IMR-90 (cell line): Measurements from ENCODE around the gene CD101. TPM values are rescaled to one million over a fixed set of nuclear protein-coding genes. Genes with fewer than 3 reads are reported as not detected.
"Not testable (repeated sequence)": the region's sequence is repeated elsewhere in the genome, so short reads cannot be mapped to it uniquely, and the experiment has no call there.

Experiments used
- ATAC-seq: fragments of 200-7000 bp; cut with Tn5 transposase; 2 replicates; pipeline ENCODE4 v1.9.1; 2020; ENCODE audit warnings: low read depth, mild to moderate bottlenecking, moderate library complexity
- BruUV-seq: library from RNA; stranded (reverse); fragments of 400-500 nt; replicated peaks from 2 replicates; lab custom pipeline; 2021; lab: Mats Ljungman, UMichigan
- CTCF ChIA-PET: fragments of 300-600 bp; formaldehyde crosslinking; extraction: SDS; loops from one replicate; lab custom pipeline; 2021; ENCODE audit warnings: antibody characterized with exemption; lab: Yijun Ruan, JAX
- POLR2A ChIA-PET: fragments of 300-600 bp; sonication (Branson Sonifier 250); formaldehyde crosslinking; loops from one replicate; lab custom pipeline; 2022; ENCODE audit warnings: antibody characterized with exemption; ENCODE audit not compliant: unreplicated experiment; lab: Charles Lee
- DNase-seq: peaks from one replicate; pipeline ENCODE4 v3.0.0; 2013
- H2AFZ ChIP-seq: replicated peaks from 2 replicates; pipeline ENCODE3; 2013; ENCODE audit warnings: low read length, mild to moderate bottlenecking; ENCODE audit not compliant: poor library complexity
- H2AK5ac ChIP-seq: 2 replicates; pipeline ENCODE4 v1.6.1; 2013; ENCODE audit warnings: low read depth, low read length, inconsistent platforms
- H2AK9ac ChIP-seq: replicated peaks from 2 replicates; pipeline ENCODE3; 2013; ENCODE audit warnings: mild to moderate bottlenecking, low read depth, low read length, moderate library complexity; ENCODE audit not compliant: poor library complexity
- H2BK120ac ChIP-seq: 2 replicates; pipeline ENCODE4 v1.6.1; 2013; ENCODE audit warnings: low read depth, low read length, inconsistent platforms
- H2BK15ac ChIP-seq: 3 replicates; pipeline ENCODE4 v1.6.1; 2013; ENCODE audit warnings: low read depth, low read length, inconsistent platforms
- H2BK20ac ChIP-seq: 2 replicates; pipeline ENCODE4 v1.6.1; 2013; ENCODE audit warnings: low read depth, mild to moderate bottlenecking, inconsistent platforms, low read length, moderate library complexity
- H2BK5ac ChIP-seq: 2 replicates; pipeline ENCODE4 v1.6.1; 2013; ENCODE audit warnings: mild to moderate bottlenecking, low read depth, low read length, inconsistent platforms; ENCODE audit not compliant: poor library complexity, severe bottlenecking
- H3K14ac ChIP-seq: replicated peaks from 2 replicates; pipeline ENCODE4 v1.6.1; 2013; ENCODE audit warnings: low read depth, low read length, inconsistent platforms
- H3K18ac ChIP-seq: 2 replicates; pipeline ENCODE4 v1.6.1; 2013; ENCODE audit warnings: low read depth, low read length, control low read depth
- H3K23ac ChIP-seq: 2 replicates; pipeline ENCODE4 v1.6.1; 2013; ENCODE audit warnings: low read depth, low read length, inconsistent platforms
- H3K27ac ChIP-seq: 2 replicates; pipeline ENCODE4 v1.5.1; 2013; ENCODE audit warnings: mild to moderate bottlenecking, control low read depth, low read length; ENCODE audit not compliant: insufficient read depth
- H3K27me3 ChIP-seq: 2 replicates; pipeline ENCODE4 v1.6.1; 2013; ENCODE audit warnings: low read length; ENCODE audit not compliant: control insufficient read depth, insufficient read depth
- H3K36me3 ChIP-seq: 2 replicates; pipeline ENCODE4 v1.6.1; 2013; ENCODE audit warnings: low read length, mixed read lengths; ENCODE audit not compliant: control insufficient read depth, insufficient read depth
- H3K4ac ChIP-seq: 2 replicates; pipeline ENCODE4 v1.6.1; 2013; ENCODE audit warnings: low read depth, low read length, inconsistent platforms
- H3K4me1 ChIP-seq: 2 replicates; pipeline ENCODE4 v1.6.1; 2013; ENCODE audit warnings: low read length, mixed read lengths; ENCODE audit not compliant: control insufficient read depth, insufficient read depth
- H3K4me2 ChIP-seq: 2 replicates; pipeline ENCODE4 v1.6.1; 2013; ENCODE audit warnings: low read depth, mild to moderate bottlenecking, control low read depth, low read length, moderate library complexity
- H3K4me3 ChIP-seq: 2 replicates; pipeline ENCODE4 v1.5.1; 2013; ENCODE audit warnings: low read depth, mild to moderate bottlenecking, control low read depth, low read length, moderate library complexity; ENCODE audit not compliant: insufficient read depth
- H3K56ac ChIP-seq: 2 replicates; pipeline ENCODE4 v1.6.1; 2013; ENCODE audit warnings: low read length, inconsistent platforms; ENCODE audit not compliant: insufficient read depth; ENCODE audit errors: extremely low read depth
- H3K79me1 ChIP-seq, 2 experiments: 2 replicates each; pipeline ENCODE4 v1.6.1; 2013; ENCODE audit warnings: low read length in 2 of 2, inconsistent platforms in 1 of 2, low read depth in 1 of 2
- H3K9ac ChIP-seq: 2 replicates; pipeline ENCODE4 v1.6.1; 2013; ENCODE audit warnings: low read depth, low read length, control low read depth
- H3K9me1 ChIP-seq: 2 replicates; pipeline ENCODE4 v1.6.1; 2013; ENCODE audit warnings: low read length, inconsistent platforms; ENCODE audit not compliant: insufficient read depth
- H3K9me3 ChIP-seq: 2 replicates; pipeline ENCODE4 v1.6.1; 2013; ENCODE audit warnings: low read length; ENCODE audit not compliant: control insufficient read depth, insufficient read depth
- H4K20me1 ChIP-seq: 2 replicates; pipeline ENCODE4 v1.6.1; 2013; ENCODE audit warnings: low read length, inconsistent platforms; ENCODE audit not compliant: insufficient read depth
- H4K5ac ChIP-seq: 2 replicates; pipeline ENCODE4 v1.6.1; 2013; ENCODE audit warnings: mild to moderate bottlenecking, low read depth, low read length, control low read depth
- H4K8ac ChIP-seq, 2 experiments: 2 replicates each; pipeline ENCODE4 v1.6.1; 2013; ENCODE audit warnings: low read depth in 2 of 2, low read length in 2 of 2, control low read depth in 1 of 2, inconsistent platforms in 1 of 2
- H4K91ac ChIP-seq: 2 replicates; pipeline ENCODE4 v1.6.1; 2013; ENCODE audit warnings: low read depth, low read length, inconsistent platforms; ENCODE audit not compliant: insufficient read depth
- WGBS, 2 experiments: methylation state at CpG; one replicate each; pipeline versions ENCODE4 v1.1.5 to v1.1.7; 2013; ENCODE audit warnings: missing lambda C conversion rate in 2 of 2; ENCODE audit not compliant: insufficient read length in 1 of 2; ENCODE audit errors: extremely low coverage in 2 of 2; 5-methylcytosine and 5-hydroxymethylcytosine counted together
- dilution Hi-C: fragments of 300-500 bp; cut with HindIII; formaldehyde crosslinking; loops from one replicate; pipeline ENCODE4 v1.14.3; 2018; ENCODE audit warnings: low sequenced_read_pairs; ENCODE audit not compliant: unreplicated experiment
- in situ Hi-C: fragments of 300-500 bp; cut with MboI; formaldehyde crosslinking; loops from 3 replicates; pipeline ENCODE4 v1.14.3; 2019; ENCODE audit warnings: low sequenced_read_pairs, inconsistent platforms, mixed read lengths
- intact Hi-C: fragments of 100-400 bp; cut with micrococcal nuclease; formaldehyde crosslinking; loops from 2 replicates; pipeline ENCODE4 v1.10.0; 2022
- polyA plus RNA-seq, 3 experiments: library from polyadenylated mRNA; depleted of rRNA; stranded (reverse); fragments of >200 nt; gene quantifications; 2 replicates each; pipeline ENCODE4 v1.2.3, GENCODE V29; 2012; ENCODE audit warnings: low replicate concordance in 1 of 3
- total RNA-seq: library from RNA; depleted of rRNA; stranded (reverse); fragments of >200 nt; gene quantifications from 2 replicates; pipeline ENCODE4 v1.2.3, GENCODE V29; 2012

Gene CD101
- total and polyA plus RNA-seq, 2 of the 4 experiments (the other 2 are of a cell fraction), result not detected

DNA sequence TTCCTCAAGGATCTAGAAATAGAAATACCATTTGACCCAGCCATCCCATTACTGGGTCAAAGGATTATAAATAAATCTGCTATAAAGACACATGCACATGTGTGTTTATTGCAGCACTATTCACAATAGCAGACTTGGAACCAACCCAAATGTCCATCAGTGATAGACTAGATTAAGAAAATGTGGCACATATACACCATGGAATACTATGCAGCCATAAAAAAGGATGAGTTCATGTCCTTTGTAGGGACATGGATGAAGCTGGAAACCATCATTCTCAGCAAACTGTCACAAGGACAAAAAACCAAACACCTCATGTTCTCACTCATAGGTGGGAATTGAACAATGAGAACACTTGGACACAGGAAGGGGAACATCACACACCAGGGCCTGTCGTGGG is 21.3 kb upstream of the CD101 start:
- WGBS, 2 experiments, result no CpG with 5 or more reads among the region's 1 CpG
- in situ Hi-C loops, H4K8ac ChIP-seq, H2AK9ac ChIP-seq, H3K9me3 ChIP-seq, H2BK5ac ChIP-seq, H3K27me3 ChIP-seq, CTCF ChIA-PET, H2AK5ac ChIP-seq, H4K20me1 ChIP-seq, H3K36me3 ChIP-seq, H2AFZ ChIP-seq, H3K4ac ChIP-seq, H3K4me3 ChIP-seq, H3K4me2 ChIP-seq, dilution Hi-C loops, H2BK20ac ChIP-seq, BruUV-seq, H2BK120ac ChIP-seq, H3K56ac ChIP-seq, H4K91ac ChIP-seq, H3K9me1 ChIP-seq, H3K23ac ChIP-seq, POLR2A ChIA-PET, intact Hi-C loops, H4K5ac ChIP-seq, ATAC-seq, H3K4me1 ChIP-seq, H3K27ac ChIP-seq, H3K18ac ChIP-seq, DNase-seq, H3K14ac ChIP-seq, H3K9ac ChIP-seq, H3K79me1 ChIP-seq, H2BK15ac ChIP-seq: not testable (repeated sequence)
